ENCODE data around the gene BLNK. TPM values are rescaled to one million over a fixed set of nuclear protein-coding genes. Genes with fewer than 3 reads are reported as not detected.

The BLNK gene
- total RNA-seq, 4 donors from 2014 or later = 0.27 to 2.4 (median 1.6) TPM

DNA sequence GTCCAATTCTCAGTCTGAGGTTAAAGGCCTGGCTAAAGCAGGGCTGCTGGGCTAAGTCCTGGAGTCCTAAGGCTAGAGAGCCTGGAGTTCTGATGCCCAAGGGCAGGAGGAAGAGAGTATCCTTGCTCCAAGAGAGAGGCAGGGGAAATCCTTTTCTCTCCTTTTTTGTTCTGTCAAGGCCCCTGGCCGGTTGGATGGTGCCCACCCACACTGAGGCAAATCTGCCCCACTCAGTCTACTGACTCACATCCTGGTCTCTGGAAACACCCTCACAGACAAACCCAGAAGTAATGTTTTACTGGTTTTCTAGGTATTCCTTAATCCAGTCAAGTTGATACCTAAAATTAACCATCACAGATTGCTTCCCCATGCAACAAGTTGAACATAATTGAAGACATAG is 118.3 kb downstream of the BLNK start:
- no peaks in the 10 kb centered on the region for H3K4me1 ChIP-seq
- H3K27me3 ChIP-seq = no peaks in the 10 kb centered on the region
- no peak overlapping the region for H3K4me3 ChIP-seq
- H3K9me3 ChIP-seq = no peaks in the 10 kb centered on the region
- WGBS, 2 donors (ENCODE audit: low coverage in 1 of 2) = 100% methylated on average over 1 of the region's 1 CpG; no CpG with 5 or more reads in 1 of the 2 donors
- peaks cover 3 to 83% of the 10 kb centered on the region in 2 donors for H3K36me3 ChIP-seq
- no peak for TF ChIP-seq EP300 (IDR thresholded peaks at IDR 0.05)
- TF ChIP-seq POLR2AphosphoS5 (IDR thresholded peaks at IDR 0.05) = no peak
- TF ChIP-seq, protein P1, sequence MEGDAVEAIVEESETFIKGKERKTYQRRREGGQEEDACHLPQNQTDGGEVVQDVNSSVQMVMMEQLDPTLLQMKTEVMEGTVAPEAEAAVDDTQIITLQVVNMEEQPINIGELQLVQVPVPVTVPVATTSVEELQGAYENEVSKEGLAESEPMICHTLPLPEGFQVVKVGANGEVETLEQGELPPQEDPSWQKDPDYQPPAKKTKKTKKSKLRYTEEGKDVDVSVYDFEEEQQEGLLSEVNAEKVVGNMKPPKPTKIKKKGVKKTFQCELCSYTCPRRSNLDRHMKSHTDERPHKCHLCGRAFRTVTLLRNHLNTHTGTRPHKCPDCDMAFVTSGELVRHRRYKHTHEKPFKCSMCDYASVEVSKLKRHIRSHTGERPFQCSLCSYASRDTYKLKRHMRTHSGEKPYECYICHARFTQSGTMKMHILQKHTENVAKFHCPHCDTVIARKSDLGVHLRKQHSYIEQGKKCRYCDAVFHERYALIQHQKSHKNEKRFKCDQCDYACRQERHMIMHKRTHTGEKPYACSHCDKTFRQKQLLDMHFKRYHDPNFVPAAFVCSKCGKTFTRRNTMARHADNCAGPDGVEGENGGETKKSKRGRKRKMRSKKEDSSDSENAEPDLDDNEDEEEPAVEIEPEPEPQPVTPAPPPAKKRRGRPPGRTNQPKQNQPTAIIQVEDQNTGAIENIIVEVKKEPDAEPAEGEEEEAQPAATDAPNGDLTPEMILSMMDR (IDR thresholded peaks at IDR 0.05) = no peak
- no peak for TF ChIP-seq POLR2A (IDR thresholded peaks at IDR 0.05)
- ATAC-seq = no peak
- no peak overlapping the region for H3K27ac ChIP-seq

DNA sequence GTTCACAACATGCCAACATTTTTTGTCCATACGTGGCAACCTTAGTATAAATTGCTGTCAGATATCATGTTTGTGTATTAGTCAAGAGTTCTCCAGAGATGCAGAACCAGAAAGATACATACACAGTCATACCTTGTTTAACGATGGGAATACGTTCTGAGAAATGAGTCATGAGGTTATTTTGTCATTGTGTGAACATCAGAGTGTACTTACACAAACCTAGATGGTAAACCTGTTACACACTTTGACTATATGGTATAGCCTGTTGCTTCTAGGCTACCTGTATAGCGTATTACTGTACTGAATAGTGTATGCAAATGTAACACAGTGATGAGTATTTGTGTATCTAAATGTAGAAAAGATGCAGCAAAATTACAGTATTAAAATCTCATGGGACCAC is 118.9 kb downstream of the BLNK start:
- H3K27ac ChIP-seq = no peak overlapping the region
- H3K4me3 ChIP-seq = no peak overlapping the region
- ATAC-seq = no peak
- H3K9me3 ChIP-seq = no peaks in the 10 kb centered on the region
- 89 to 100% methylated on average over 4 of the region's 4 CpGs for WGBS, 2 donors (ENCODE audit: low coverage in 1 of 2)
- TF ChIP-seq, protein P1 (IDR thresholded peaks at IDR 0.05) = no peak
- no peak for TF ChIP-seq POLR2A (IDR thresholded peaks at IDR 0.05)
- TF ChIP-seq EP300 (IDR thresholded peaks at IDR 0.05) = no peak
- TF ChIP-seq POLR2AphosphoS5 (IDR thresholded peaks at IDR 0.05) = no peak
- H3K36me3 ChIP-seq = peaks cover 3 to 83% of the 10 kb centered on the region in 2 donors
- H3K27me3 ChIP-seq = no peaks in the 10 kb centered on the region
- H3K4me1 ChIP-seq = no peaks in the 10 kb centered on the region

Other genes with a start within 250 kb of the BLNK start
- 1 to 10 TPM; 3.1 to 5.3 (median 4.4) TPM for gene CCNJ, start 228.0 kb downstream of the BLNK start, total RNA-seq
- gene ZNF518A, start 141.3 kb downstream of the BLNK start, total RNA-seq = 10 to 100 TPM; 14.4 to 26.3 (median 16.4) TPM
- not detected for gene DNTT, start 32.9 kb upstream of the BLNK start, total RNA-seq
- gene OPALIN, start 87.4 kb upstream of the BLNK start, total RNA-seq = not detected
- gene TLL2, start 242.4 kb upstream of the BLNK start, total RNA-seq = under 1 TPM in 2 of 4 donors, not detected in 2; 0.20 to 0.31 TPM